Eye (tissue), 1 donor: ENCODE data around the gene ASCL1.

Experiments
- DNase-seq: peaks from one replicate; pipeline ENCODE4 v3.0.0-alpha.2; 2015

ASCL1 gene

GRCh38 chr12:102990419-102990818 is 32.9 kb downstream of the ASCL1 start:
- peak; percentile 44 for DNase-seq

DNA sequence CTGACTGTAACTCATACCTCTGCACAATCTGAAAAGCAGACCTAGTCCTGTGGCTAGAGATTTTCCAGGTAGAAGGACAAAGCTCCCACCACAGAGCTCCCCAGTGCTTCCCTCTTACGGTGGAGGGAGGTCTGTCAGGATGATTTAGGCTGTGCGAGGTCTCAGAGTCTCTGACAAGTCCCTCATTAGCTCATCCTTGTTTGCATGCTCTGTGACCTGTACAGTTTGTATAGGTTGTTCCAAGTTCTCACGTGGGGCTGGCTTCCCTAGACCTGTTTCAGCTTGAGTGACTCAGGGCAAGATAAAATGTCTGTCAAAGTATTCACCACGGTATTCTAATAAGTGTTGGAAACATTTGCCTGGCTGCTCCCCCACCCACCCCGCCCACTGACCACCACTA is 34.8 kb downstream of the ASCL1 start:
- peak; percentile 82 for DNase-seq

DNA sequence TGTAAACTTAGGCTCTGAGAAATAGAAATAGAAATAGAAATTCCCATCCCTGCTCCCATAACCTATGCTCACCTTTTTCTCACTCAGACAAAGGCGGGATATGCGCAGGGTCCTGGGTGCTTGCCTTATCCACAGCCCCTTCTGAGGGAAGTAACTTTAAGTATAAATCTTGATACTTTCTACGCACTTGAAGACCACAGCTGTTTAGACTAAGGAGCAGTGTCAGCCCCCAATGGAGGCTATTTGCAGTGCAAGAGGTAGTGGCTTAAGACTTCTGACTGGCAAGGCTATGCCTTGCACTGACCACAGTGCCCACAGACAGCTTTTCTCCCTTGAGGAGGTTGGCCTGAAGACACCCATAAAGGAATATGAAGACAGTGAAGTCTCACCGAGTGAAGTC is 35.2 kb downstream of the ASCL1 start:
- no peak for DNase-seq

DNA sequence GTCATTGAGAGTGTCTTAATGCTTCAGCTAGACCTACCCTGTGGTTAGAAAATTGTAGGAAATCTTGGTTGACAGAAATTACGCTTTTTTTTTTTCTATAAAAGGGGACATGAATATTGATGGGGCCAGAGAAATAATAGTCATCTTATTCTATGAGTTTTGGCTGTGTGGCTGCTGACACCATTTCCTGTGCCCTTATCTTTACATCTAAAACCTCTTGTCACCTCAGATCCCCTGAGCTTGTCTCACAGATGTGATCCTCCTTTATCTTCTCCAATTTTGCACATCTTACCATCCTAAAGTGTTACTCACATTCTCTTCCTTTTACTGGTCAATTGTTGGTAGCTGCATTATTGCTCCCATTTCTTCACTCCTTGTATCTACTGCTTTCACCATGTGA is 36.1 kb downstream of the ASCL1 start:
- DNase-seq = no peak

DNA sequence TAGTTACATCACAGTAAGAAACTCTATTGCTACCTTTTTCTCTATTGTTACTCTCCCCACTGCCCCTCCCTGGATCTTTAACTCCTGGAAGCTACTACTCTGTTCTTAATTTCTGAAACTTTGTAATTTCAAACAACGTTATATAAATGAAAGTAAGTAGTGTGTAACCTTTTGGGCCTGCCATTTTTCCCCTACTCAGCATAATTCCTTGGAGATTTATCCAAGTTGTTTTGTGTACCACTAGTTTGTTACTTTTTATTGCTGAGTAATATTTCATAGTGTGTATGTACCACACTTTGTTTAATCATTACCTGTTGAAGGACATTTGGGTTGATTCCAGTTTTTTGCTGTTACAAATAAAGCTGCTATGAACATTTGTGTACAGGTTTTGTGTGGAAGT is 37.9 kb downstream of the ASCL1 start:
- DNase-seq = no peak
